Transverse colon (tissue), 4 donors: ENCODE results near the gene ATP8A1. TPM values are rescaled to one million over a fixed set of nuclear protein-coding genes. Genes with fewer than 3 reads are reported as not detected.

ENCODE experiments used
- DNase-seq: peaks from one replicate; pipeline ENCODE4 v3.0.0-alpha.2; 2019
- H3K27ac ChIP-seq, 4 donors: fragments of 200-600 bp; sonication (generic); 2 replicates each; pipeline ENCODE4 v1.5.1; 2016 to 2018; ENCODE audit warnings: inconsistent platforms in 4 of 4
- H3K27me3 ChIP-seq: fragments of 200-600 bp; sonication (generic); 2 replicates; pipeline ENCODE4 v1.5.1; 2017; ENCODE audit warnings: inconsistent platforms
- H3K36me3 ChIP-seq, 4 donors: fragments of 200-600 bp; sonication (generic); 2 replicates each; pipeline ENCODE4 v1.5.1; 2017 to 2019; ENCODE audit warnings: inconsistent platforms in 4 of 4
- H3K4me1 ChIP-seq, 4 donors: fragments of 200-600 bp; sonication (generic); 2 replicates each; pipeline ENCODE4 v1.5.1; 2017 to 2020; ENCODE audit warnings: inconsistent platforms in 4 of 4
- H3K4me3 ChIP-seq, 4 donors: fragments of 200-600 bp; sonication (generic); 1 replicate in 1 of 4; 2 replicates in 3 of 4; pipeline versions ENCODE4 v1.5.1 to v1.6.1; 2017 to 2019; ENCODE audit warnings: inconsistent platforms in 4 of 4
- H3K9me3 ChIP-seq, 2 donors: fragments of 200-600 bp; sonication (generic); 2 replicates each; pipeline ENCODE4 v1.5.1; 2017 to 2019; ENCODE audit warnings: inconsistent platforms in 2 of 2
- CTCF ChIP-seq, 5 experiments: fragments of 200-600 bp in 3 of 5; fragments of 450-650 bp in 2 of 5; sonication (generic) in 3 of 5; IDR thresholded peaks; 1 replicate in 2 of 5; 2 replicates in 3 of 5; pipeline ENCODE4 v1.5.1; 2016 to 2017; ENCODE audit warnings: antibody characterized with exemption in 5 of 5, inconsistent platforms in 3 of 5, mild to moderate bottlenecking in 2 of 5, moderate library complexity in 1 of 5
- EP300 ChIP-seq: sonication (generic); formaldehyde crosslinking; IDR thresholded peaks from one replicate; pipeline ENCODE4 v1.6.1; 2017; ENCODE audit warnings: antibody characterized with exemption, low read depth
- POLR2A ChIP-seq: fragments of 450-650 bp; IDR thresholded peaks from one replicate; pipeline ENCODE4 v1.6.1; 2016; ENCODE audit warnings: antibody characterized with exemption, mild to moderate bottlenecking, moderate library complexity
- POLR2AphosphoS5 ChIP-seq, 3 donors: sonication (generic); formaldehyde crosslinking; IDR thresholded peaks; one replicate each; pipeline ENCODE4 v1.6.1; 2016; ENCODE audit warnings: antibody characterized with exemption in 3 of 3
- WGBS, 2 donors: methylation state at CpG; one replicate each; pipeline ENCODE4 v1.1.5; 2018; ENCODE audit warnings: low coverage in 1 of 2; 5-methylcytosine and 5-hydroxymethylcytosine counted together
- in situ Hi-C, 4 donors: fragments of 200-750 bp; cut with MboI; loops; one replicate each; pipeline versions ENCODE4 v1.15.0 to v1.15.1; 2017; ENCODE audit warnings: low sequenced_read_pairs in 3 of 4, low pct_ligation_motif_present in 1 of 4, low pct_unique_long_range_greater_than_20kb in 1 of 4
- intact Hi-C: fragments of 100-400 bp; cut with DNase I; formaldehyde crosslinking; loops from one replicate; pipeline ENCODE4 v1.15.1; 2023; ENCODE audit warnings: low total_unique reads
- total RNA-seq, 4 donors: library from RNA; depleted of rRNA; stranded (reverse); fragments of >200 nt; gene quantifications; one replicate each; pipeline ENCODE4 v1.1.0, GENCODE V29; 2016

The ATP8A1 gene
- total RNA-seq, 4 donors from 2014 or later, result 72.2 to 255 (median 166) TPM

GRCh38 chr4:42364266-42365053 lies 292.4 kb downstream of the ATP8A1 start:
- Histone ChIP-seq H3K27ac (no peak overlapping the region), H3K27me3 (no peaks in the 10 kb centered on the region), H3K4me3 (no peak overlapping the region), H3K9me3 (no peaks in the 10 kb centered on the region), H3K4me1 (no peaks in the 10 kb centered on the region), H3K36me3 (no peaks in the 10 kb centered on the region)
- intact Hi-C loops (no loop called here), in situ Hi-C loops (no loop called here)
- TF ChIP-seq EP300 (no peak), POLR2A (no peak), CTCF (IDR thresholded peaks at IDR 0.05) (no peak), POLR2AphosphoS5 (IDR thresholded peaks at IDR 0.05) (no peak)
- no peak for DNase-seq

GRCh38 chr4:42363614-42364013 lies 293.3 kb downstream of the ATP8A1 start:
- Histone ChIP-seq H3K36me3 (no peaks in the 10 kb centered on the region), H3K27ac (no peak overlapping the region), H3K27me3 (no peaks in the 10 kb centered on the region), H3K4me3 (no peak overlapping the region), H3K9me3 (no peaks in the 10 kb centered on the region), H3K4me1 (no peaks in the 10 kb centered on the region)
- DNase-seq, result no peak
- in situ Hi-C loops (no loop called here), intact Hi-C loops (no loop called here)
- 86 to 92% methylated on average over 3 of the region's 3 CpGs for WGBS, 2 donors
- TF ChIP-seq CTCF (IDR thresholded peaks at IDR 0.05) (no peak), EP300 (no peak), POLR2AphosphoS5 (IDR thresholded peaks at IDR 0.05) (no peak), POLR2A (no peak)

GRCh38 chr4:42362591-42362990 lies 294.3 kb downstream of the ATP8A1 start:
- Histone ChIP-seq H3K4me3 (no peak overlapping the region), H3K27ac (no peak overlapping the region), H3K9me3 (no peaks in the 10 kb centered on the region), H3K4me1 (no peaks in the 10 kb centered on the region), H3K36me3 (no peaks in the 10 kb centered on the region), H3K27me3 (no peaks in the 10 kb centered on the region)
- in situ Hi-C loops (no loop called here), intact Hi-C loops (no loop called here)
- DNase-seq, result no peak
- 59 to 60% methylated on average over 3 of the region's 3 CpGs for WGBS, 2 donors
- TF ChIP-seq CTCF (IDR thresholded peaks at IDR 0.05) (no peak), POLR2AphosphoS5 (IDR thresholded peaks at IDR 0.05) (no peak), POLR2A (no peak), EP300 (no peak)

GRCh38 chr4:42361456-42361855 lies 295.4 kb downstream of the ATP8A1 start:
- intact Hi-C loops (no loop called here), in situ Hi-C loops (no loop called here)
- 91% methylated on average over 8 of the region's 8 CpGs; no CpG with 5 or more reads in 1 of the 2 donors for WGBS, 2 donors

More at GRCh38 chr4:42361456-42361855, 295.4 kb downstream of the ATP8A1 start:
- H3K4me1 ChIP-seq, result no peaks in the 10 kb centered on the region
- no peak overlapping the region for H3K4me3 ChIP-seq
- no peak for TF ChIP-seq EP300
- TF ChIP-seq POLR2AphosphoS5 (IDR thresholded peaks at IDR 0.05), result no peak
- TF ChIP-seq CTCF (IDR thresholded peaks at IDR 0.05), result no peak
- no peak for TF ChIP-seq POLR2A
- H3K27me3 ChIP-seq, result no peaks in the 10 kb centered on the region
- H3K9me3 ChIP-seq, result no peaks in the 10 kb centered on the region
- H3K36me3 ChIP-seq, result no peaks in the 10 kb centered on the region
- no peak overlapping the region for H3K27ac ChIP-seq
- no peak for DNase-seq
